ENCODE measurements around the gene CCDC74B. TPM values are rescaled to one million over a fixed set of nuclear protein-coding genes. Genes with fewer than 3 reads are reported as not detected.
"Not testable (repeated sequence)": the region's sequence is repeated elsewhere in the genome, so short reads cannot be mapped to it uniquely, and the experiment has no call there.

Gene CCDC74B
- total RNA-seq, 1 experiment from 2014 or later: 0.33 TPM

GRCh38 chr2:130150181-130151144, 5.6 kb upstream of the CCDC74B start:
- no peak for DNase-seq (ENCODE audit: low spot score)

- not testable (repeated sequence) for DNase-seq (ENCODE audit: low spot score)
Measured at GRCh38 chr2:130148515-130148914, 3.6 kb upstream of the CCDC74B start.

DNA sequence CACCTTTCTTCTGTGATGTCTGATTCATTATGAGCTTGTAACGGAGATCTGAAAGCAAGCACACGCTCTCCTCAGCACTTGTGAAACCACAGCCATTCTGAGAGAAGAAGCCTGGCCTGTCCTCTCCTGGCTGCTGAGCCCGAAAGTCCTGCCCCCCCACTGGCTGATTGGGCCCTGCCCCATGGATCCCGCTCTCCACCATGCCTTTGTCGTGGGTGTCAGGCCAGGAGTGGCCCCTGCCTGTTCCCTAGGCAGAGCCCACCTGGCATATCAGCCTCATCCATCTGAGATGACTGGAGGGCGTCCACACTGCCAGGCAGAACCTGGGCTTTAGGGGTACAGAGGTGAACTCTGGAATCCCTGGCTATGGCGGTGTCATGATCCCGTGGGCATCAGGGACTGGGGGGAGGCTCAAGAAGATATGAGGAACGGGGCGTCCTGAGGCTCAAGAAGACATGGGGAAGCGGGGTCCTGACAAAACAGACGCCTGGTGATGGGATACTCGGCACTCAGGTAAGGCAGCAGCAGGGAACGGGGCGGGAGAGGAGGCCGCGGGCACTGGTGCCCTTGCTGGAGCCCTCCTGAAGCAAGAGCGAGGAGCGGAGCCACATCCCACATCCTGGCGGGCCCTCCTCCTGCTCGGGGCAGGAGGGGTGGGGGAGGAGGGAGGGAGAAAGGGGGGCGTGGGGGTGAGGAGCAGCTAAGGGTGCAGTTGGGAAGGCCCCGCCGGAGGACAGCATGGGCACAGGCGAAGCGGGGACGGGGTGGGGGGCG, 1.5 kb downstream of the CCDC74B start:
- DNase-seq (ENCODE audit: low spot score): not testable (repeated sequence)

GRCh38 chr2:130142396-130143265, 2.3 kb downstream of the CCDC74B start:
- DNase-seq (ENCODE audit: low spot score): not testable (repeated sequence)

- not testable (repeated sequence) for DNase-seq (ENCODE audit: low spot score)
Measured at GRCh38 chr2:130141645-130142370, 3.1 kb downstream of the CCDC74B start.

GRCh38 chr2:130141002-130141401, 3.9 kb downstream of the CCDC74B start:
- not testable (repeated sequence) for DNase-seq (ENCODE audit: low spot score)

- not testable (repeated sequence) for DNase-seq (ENCODE audit: low spot score)
Measured at GRCh38 chr2:130140516-130140915, 4.4 kb downstream of the CCDC74B start.

DNA sequence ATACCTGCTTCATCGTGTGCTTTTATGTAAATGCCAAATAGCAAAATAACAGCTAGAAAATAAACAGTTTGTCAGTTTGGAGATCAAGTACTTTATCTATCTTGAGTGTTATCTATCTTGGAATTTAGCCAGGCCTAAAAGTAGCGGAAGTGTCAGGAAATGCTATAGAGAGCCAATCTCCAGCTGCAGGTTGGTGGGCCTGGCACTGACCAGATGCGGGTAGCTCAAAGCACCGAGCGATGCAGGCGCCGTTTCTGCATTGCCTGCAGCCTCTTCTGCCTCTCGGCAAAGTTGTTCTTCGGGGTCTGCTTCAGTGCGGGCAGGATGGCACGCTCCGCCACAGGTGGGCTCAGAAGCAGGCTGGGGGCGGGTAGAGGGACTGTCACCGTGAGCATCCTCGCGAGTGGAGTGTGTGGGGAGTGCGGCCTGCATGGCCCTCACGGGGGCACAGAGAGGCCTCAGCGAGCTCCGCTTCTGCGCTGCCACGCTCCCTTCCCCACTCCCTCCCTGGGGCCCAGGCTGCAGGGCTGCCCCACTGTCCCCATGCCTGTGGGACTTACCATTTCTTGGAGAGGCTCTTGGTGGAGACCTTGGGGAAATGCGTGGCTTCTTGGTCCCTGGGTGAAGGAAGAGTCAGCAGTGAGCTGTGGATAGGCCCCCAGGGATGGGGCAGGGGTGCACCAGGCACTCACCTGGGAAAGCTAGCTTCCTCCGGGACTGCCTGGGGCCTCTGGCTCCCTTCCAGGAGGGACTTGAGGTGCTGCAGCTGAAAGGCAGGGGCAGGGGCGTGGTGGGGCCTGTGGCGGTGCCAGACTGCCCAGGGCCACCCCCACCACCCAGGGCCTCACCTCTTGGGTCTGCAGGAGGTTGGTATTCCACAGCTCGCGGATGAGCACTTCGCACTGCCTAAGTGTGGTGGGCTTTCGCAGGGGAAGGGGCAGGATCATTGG, 5.3 kb downstream of the CCDC74B start:
- not testable (repeated sequence) for DNase-seq (ENCODE audit: low spot score)

DNA sequence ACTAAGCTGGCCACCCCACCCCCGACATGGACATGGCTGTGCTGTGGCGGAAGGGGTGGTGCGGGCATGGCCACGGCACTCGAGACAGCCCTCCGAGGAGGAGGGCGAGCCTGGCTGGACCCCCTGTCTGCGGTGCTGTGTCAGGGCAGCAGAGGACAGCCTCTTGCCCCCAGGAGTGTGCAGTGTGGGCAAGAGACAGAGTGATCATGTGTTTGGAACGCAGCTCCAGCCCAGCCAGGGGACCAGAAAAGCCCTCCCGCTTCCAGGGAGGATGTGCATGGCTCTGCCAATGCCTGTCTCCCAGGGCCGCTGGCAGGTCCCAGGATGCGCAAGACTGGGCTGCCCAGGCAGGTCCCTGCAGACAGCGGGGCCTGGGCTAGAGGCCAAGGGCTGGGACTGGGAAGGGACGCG, 6.1 kb downstream of the CCDC74B start:
- DNase-seq (ENCODE audit: low spot score): not testable (repeated sequence)

DNA sequence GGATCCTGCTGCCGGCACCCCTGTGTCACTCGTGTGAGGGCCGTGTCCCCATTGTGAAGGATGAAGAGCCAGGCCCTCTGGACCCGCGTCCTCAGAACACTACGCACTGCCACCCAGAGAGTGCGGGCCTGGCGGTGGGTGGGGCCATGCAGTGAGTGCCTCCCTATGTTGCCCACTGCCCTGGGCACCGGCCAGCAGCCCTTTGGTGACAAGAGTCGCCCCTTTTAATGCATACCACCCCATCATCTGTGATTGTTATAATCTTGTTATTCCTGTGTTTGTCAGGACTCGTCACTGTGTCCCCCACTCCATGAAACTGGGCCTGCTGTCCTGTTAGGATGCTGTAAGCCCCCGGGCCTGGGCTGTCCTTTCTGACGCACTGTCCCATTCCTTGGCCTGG, 6.6 kb downstream of the CCDC74B start:
- not testable (repeated sequence) for DNase-seq (ENCODE audit: low spot score)

GRCh38 chr2:130137118-130137517, 7.8 kb downstream of the CCDC74B start:
- DNase-seq (ENCODE audit: low spot score): not testable (repeated sequence)

GRCh38 chr2:130136546-130136945, 8.4 kb downstream of the CCDC74B start:
- not testable (repeated sequence) for DNase-seq (ENCODE audit: low spot score)

GRCh38 chr2:130135692-130136541, 9.0 kb downstream of the CCDC74B start:
- no peak for DNase-seq (ENCODE audit: low spot score)

- DNase-seq (ENCODE audit: low spot score): not testable (repeated sequence)
Measured at GRCh38 chr2:130129120-130129829, 15.6 kb downstream of the CCDC74B start, which contains the start of gene POTEF. Gene POTEF, minus strand, starts transcription at chr2:130129222. Its CDS starts 8,707 bp downstream, at chr2:130120515.

DNA sequence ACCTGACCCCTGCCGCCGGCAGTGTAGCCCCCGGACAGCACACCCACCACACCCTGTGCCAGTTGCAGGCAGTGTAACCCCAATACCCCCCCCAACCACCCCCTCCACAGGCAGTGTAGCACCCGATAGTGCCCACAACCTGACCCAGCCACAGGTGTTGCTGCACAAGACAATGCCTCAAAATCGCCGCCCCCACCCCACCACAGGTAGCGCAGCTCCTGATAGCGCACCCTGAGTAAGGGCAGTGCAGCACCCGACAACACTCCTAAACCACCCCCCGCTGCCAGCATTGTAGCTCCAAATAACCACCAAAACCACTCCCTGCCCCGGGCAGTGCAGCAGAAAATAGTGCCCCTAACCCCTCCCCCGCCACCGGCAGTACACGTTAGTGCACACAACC, 16.4 kb downstream of the CCDC74B start:
- not testable (repeated sequence) for DNase-seq (ENCODE audit: low spot score)

DNA sequence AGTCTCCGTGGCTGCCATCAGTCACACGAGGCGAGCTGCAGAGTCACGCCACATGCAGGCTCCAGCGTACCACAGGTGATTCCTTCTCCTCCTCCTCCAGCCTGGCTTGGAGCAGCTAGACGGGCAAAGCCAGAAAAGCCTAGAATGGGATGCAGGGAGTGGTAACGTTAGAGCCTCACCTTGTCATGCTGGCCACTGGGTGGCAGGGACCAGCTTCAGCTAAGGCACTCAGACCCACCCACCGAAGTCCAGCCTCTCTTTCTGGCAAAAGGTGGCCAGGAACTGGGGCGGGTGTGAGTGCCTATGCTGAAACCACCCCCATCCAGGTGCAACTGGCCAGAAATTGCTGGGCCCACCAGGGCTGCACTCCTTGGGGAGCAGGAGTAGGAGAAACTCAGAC, 17.2 kb downstream of the CCDC74B start:
- not testable (repeated sequence) for DNase-seq (ENCODE audit: low spot score)

GRCh38 chr2:130120924-130121323, 24.0 kb downstream of the CCDC74B start:
- DNase-seq (ENCODE audit: low spot score): not testable (repeated sequence)
